ENCODE results near the gene NSUN7. TPM values are rescaled to one million over a fixed set of nuclear protein-coding genes. Genes with fewer than 3 reads are reported as not detected.
"Not testable (repeated sequence)": the region's sequence is repeated elsewhere in the genome, so short reads cannot be mapped to it uniquely, and the experiment has no call there.

NSUN7 gene
- total RNA-seq, 4 donors from 2014 or later, result 8.1 to 37.0 (median 17.3) TPM

GRCh38 chr4:40704073-40704472 lies 45.7 kb upstream of the NSUN7 start:
- H3K4me1 ChIP-seq, result no peaks in the 10 kb centered on the region
- TF ChIP-seq EP300 (IDR thresholded peaks at IDR 0.05; ENCODE audit: low read depth), result no peak
- TF ChIP-seq POLR2AphosphoS5 (IDR thresholded peaks at IDR 0.05), result no peak
- TF ChIP-seq CTCF (IDR thresholded peaks at IDR 0.05), result no peak
- TF ChIP-seq POLR2A (IDR thresholded peaks at IDR 0.05), result no peak
- no peaks in the 10 kb centered on the region for H3K27me3 ChIP-seq
- intact Hi-C loops (cut with DNase I; ENCODE audit: low total_unique reads), result no loop called here
- no peaks in the 10 kb centered on the region for H3K36me3 ChIP-seq
- 75 to 87% methylated on average over 4 to 5 of the region's 5 CpGs for WGBS, 2 donors (ENCODE audit: low coverage in 1 of 2)
- no peak overlapping the region for H3K4me3 ChIP-seq
- in situ Hi-C loops (cut with MboI; ENCODE audit: low pct_ligation_motif_present in 1 of 4, low pct_unique_long_range_greater_than_20kb in 1 of 4, low sequenced_read_pairs in 3 of 4), result loop anchor here in 1 of 4 donors (25.0 kb wide), 1 partner anchor 167 kb away; no protein-coding TSS in a partner anchor
- no peaks in the 10 kb centered on the region for H3K9me3 ChIP-seq
- no peak for DNase-seq
- H3K27ac ChIP-seq, result no peak overlapping the region

GRCh38 chr4:40710484-40711254 lies 39.1 kb upstream of the NSUN7 start:
- Histone ChIP-seq H3K27ac (no peak overlapping the region), H3K4me1 (no peaks in the 10 kb centered on the region), H3K36me3 (no peaks in the 10 kb centered on the region), H3K9me3 (no peaks in the 10 kb centered on the region), H3K27me3 (no peaks in the 10 kb centered on the region), H3K4me3 (no peak overlapping the region)
- no peak for TF ChIP-seq POLR2A (IDR thresholded peaks at IDR 0.05)
- TF ChIP-seq POLR2AphosphoS5 (IDR thresholded peaks at IDR 0.05), result no peak
- TF ChIP-seq EP300 (IDR thresholded peaks at IDR 0.05; ENCODE audit: low read depth), result no peak
- no peak for TF ChIP-seq CTCF (IDR thresholded peaks at IDR 0.05)
- no peak for DNase-seq
- intact Hi-C loops (cut with DNase I; ENCODE audit: low total_unique reads), result no loop called here
- in situ Hi-C loops (cut with MboI; ENCODE audit: low pct_ligation_motif_present in 1 of 4, low pct_unique_long_range_greater_than_20kb in 1 of 4, low sequenced_read_pairs in 3 of 4), result loop anchor here in 2 of 4 donors (10.0 to 25.0 kb wide), 2 partner anchors 76 to 173 kb away; no protein-coding TSS in a partner anchor
- WGBS, 2 donors (ENCODE audit: low coverage in 1 of 2), result 59 to 75% methylated on average over 3 to 5 of the region's 5 CpGs

GRCh38 chr4:40713001-40713400 lies 36.8 kb upstream of the NSUN7 start:
- H3K4me1 ChIP-seq, result peaks cover 0 to 12% (median 4%) of the 10 kb centered on the region in 4 donors
- intact Hi-C loops (cut with DNase I; ENCODE audit: low total_unique reads); H3K27ac ChIP-seq; H3K4me3 ChIP-seq; H3K27me3 ChIP-seq; DNase-seq; H3K9me3 ChIP-seq; H3K36me3 ChIP-seq: not testable (repeated sequence)
- in situ Hi-C loops (cut with MboI; ENCODE audit: low pct_ligation_motif_present in 1 of 4, low pct_unique_long_range_greater_than_20kb in 1 of 4, low sequenced_read_pairs in 3 of 4), result loop anchor here in 2 of 4 donors (10.0 to 25.0 kb wide), 2 partner anchors 78 to 176 kb away; no protein-coding TSS in a partner anchor
- WGBS, 2 donors (ENCODE audit: low coverage in 1 of 2), result 76% methylated on average over 5 to 6 of the region's 6 CpGs

GRCh38 chr4:40713798-40714197 lies 36.0 kb upstream of the NSUN7 start:
- no peak for TF ChIP-seq POLR2A (IDR thresholded peaks at IDR 0.05)
- no peak for TF ChIP-seq EP300 (IDR thresholded peaks at IDR 0.05; ENCODE audit: low read depth)
- no peak for TF ChIP-seq CTCF (IDR thresholded peaks at IDR 0.05)
- no peak for TF ChIP-seq POLR2AphosphoS5 (IDR thresholded peaks at IDR 0.05)
- in situ Hi-C loops (cut with MboI; ENCODE audit: low pct_ligation_motif_present in 1 of 4, low pct_unique_long_range_greater_than_20kb in 1 of 4, low sequenced_read_pairs in 3 of 4), result loop anchor here in 2 of 4 donors (10.0 to 25.0 kb wide), 2 partner anchors 79 to 176 kb away; no protein-coding TSS in a partner anchor
- H3K36me3 ChIP-seq, result no peaks in the 10 kb centered on the region

More at GRCh38 chr4:40713798-40714197, 36.0 kb upstream of the NSUN7 start:
- H3K4me3 ChIP-seq, result no peak overlapping the region
- no peak overlapping the region for H3K27ac ChIP-seq
- no peaks in the 10 kb centered on the region for H3K9me3 ChIP-seq
- 78 to 89% methylated on average over 2 of the region's 2 CpGs for WGBS, 2 donors (ENCODE audit: low coverage in 1 of 2)
- H3K27me3 ChIP-seq, result no peaks in the 10 kb centered on the region
- peaks cover 6 to 20% (median 12%) of the 10 kb centered on the region in 4 donors for H3K4me1 ChIP-seq
- DNase-seq, result no peak
- intact Hi-C loops (cut with DNase I; ENCODE audit: low total_unique reads), result no loop called here

Measured in transverse colon (tissue), 4 donors.